OCI-LY7 (cell line): Measurements from ENCODE around the gene PSMD7. TPM values are rescaled to one million over a fixed set of nuclear protein-coding genes. Genes with fewer than 3 reads are reported as not detected.

Experiments
- BruUV-seq: library from RNA; stranded (reverse); fragments of 400-500 nt; replicated peaks from 2 replicates; lab custom pipeline; 2021; lab: Mats Ljungman, UMichigan
- CTCF ChIA-PET: fragments of 300-600 bp; sonication (Branson Sonifier 250); formaldehyde crosslinking; loops from one replicate; lab custom pipeline; 2022; ENCODE audit warnings: antibody characterized with exemption; ENCODE audit not compliant: unreplicated experiment; lab: Charles Lee
- POLR2A ChIA-PET: fragments of 300-600 bp; sonication (Branson Sonifier 250); formaldehyde crosslinking; loops from one replicate; lab custom pipeline; 2022; ENCODE audit warnings: antibody characterized with exemption; lab: Charles Lee
- DNase-seq: peaks from one replicate; pipeline ENCODE4 v3.0.0-alpha.2; 2015; ENCODE audit warnings: low spot score
- H2AFZ ChIP-seq: fragments of 200-600 bp; sonication (generic), shearing (Covaris generic); 2 replicates; pipeline ENCODE4 v1.6.1; 2014; ENCODE audit warnings: mild to moderate bottlenecking, antibody characterized with exemption, low read length, moderate library complexity
- H3K27ac ChIP-seq: fragments of 200-600 bp; sonication (generic); 2 replicates; pipeline ENCODE4 v1.5.1; 2014; ENCODE audit warnings: mixed run types, low read depth, mild to moderate bottlenecking, moderate library complexity, low read length, inconsistent platforms; ENCODE audit not compliant: poor library complexity, severe bottlenecking
- H3K36me3 ChIP-seq: fragments of 200-600 bp; sonication (generic); 2 replicates; pipeline ENCODE4 v1.6.1; 2014; ENCODE audit warnings: mild to moderate bottlenecking, antibody characterized with exemption, low read length, moderate library complexity, mixed read lengths; ENCODE audit not compliant: insufficient read depth
- H3K4me1 ChIP-seq: fragments of 200-600 bp; sonication (generic); 2 replicates; pipeline ENCODE4 v1.5.1; 2014; ENCODE audit warnings: mild to moderate bottlenecking, low read length; ENCODE audit not compliant: insufficient read depth, poor library complexity, severe bottlenecking
- H3K4me2 ChIP-seq: fragments of 200-600 bp; sonication (generic); 2 replicates; pipeline ENCODE4 v1.6.1; 2014; ENCODE audit warnings: mild to moderate bottlenecking, low read length
- H3K4me3 ChIP-seq: fragments of 200-600 bp; sonication (generic); 2 replicates; pipeline ENCODE4 v1.5.1; 2014; ENCODE audit warnings: mild to moderate bottlenecking, low read depth, low read length; ENCODE audit not compliant: poor library complexity, severe bottlenecking
- H3K79me2 ChIP-seq: fragments of 200-600 bp; sonication (generic); 2 replicates; pipeline ENCODE4 v1.6.1; 2016; ENCODE audit warnings: low read depth, mild to moderate bottlenecking, low read length, moderate library complexity, mixed read lengths; ENCODE audit not compliant: insufficient read depth
- H3K9me2 ChIP-seq: fragments of 200-600 bp; sonication (generic); 2 replicates; pipeline ENCODE4 v1.6.1; 2016; ENCODE audit warnings: mild to moderate bottlenecking, low read length, mixed read lengths; ENCODE audit not compliant: insufficient read depth
- H3K9me3 ChIP-seq: fragments of 200-600 bp; sonication (generic); 2 replicates; pipeline ENCODE4 v1.6.1; 2014; ENCODE audit warnings: mild to moderate bottlenecking, mixed run types, low read length, mixed read lengths
- H4K20me1 ChIP-seq: fragments of 200-600 bp; sonication (generic); 2 replicates; pipeline ENCODE4 v1.6.1; 2014; ENCODE audit warnings: mild to moderate bottlenecking, antibody characterized with exemption, low read length, moderate library complexity, mixed read lengths; ENCODE audit not compliant: insufficient read depth
- CTCF ChIP-seq: fragments of 200-600 bp; sonication (generic); conservative IDR thresholded peaks from 2 replicates; pipeline ENCODE4 v1.5.1; 2014; ENCODE audit warnings: mild to moderate bottlenecking, antibody characterized with exemption, low read length, moderate library complexity, mixed read lengths
- EZH2phosphoT487 ChIP-seq: fragments of 200-600 bp; sonication (generic); IDR thresholded peaks from 2 replicates; pipeline ENCODE4 v1.6.1; 2018; ENCODE audit warnings: low read depth, borderline replicate concordance, mild to moderate bottlenecking, mixed run types, antibody characterized with exemption, low read length, moderate library complexity, mixed read lengths
- intact Hi-C: fragments of 100-400 bp; cut with micrococcal nuclease; formaldehyde crosslinking; loops from one replicate; pipeline ENCODE4 v1.10.0; 2022; ENCODE audit not compliant: unreplicated experiment
- total RNA-seq, 2 experiments: library from RNA; depleted of rRNA in 1 of 2; stranded (reverse); fragments of >200 nt in 1 of 2; shearing (Covaris generic) in 1 of 2; gene quantifications; 2 replicates each; pipeline ENCODE4 v1.2.3, GENCODE V29; 2014 to 2022

Gene PSMD7
- total RNA-seq, 2 experiments from 2014 or later = 80.6 to 144 TPM

GRCh38 chr16:74302341-74302740 is 5.7 kb downstream of the PSMD7 start:
- H3K4me3 ChIP-seq = no peak overlapping the region
- no peak overlapping the region for H2AFZ ChIP-seq
- H3K79me2 ChIP-seq = peaks cover 36% of the 10 kb centered on the region
- H3K9me2 ChIP-seq = no peaks in the 10 kb centered on the region
- intact Hi-C loops = no loop called here
- peaks cover 21% of the 10 kb centered on the region for H3K4me1 ChIP-seq
- H3K27ac ChIP-seq = no peak overlapping the region
- no peak for DNase-seq
- peaks cover 99% of the 10 kb centered on the region for H3K36me3 ChIP-seq
- ChIA-PET CTCF (no interaction called here), POLR2A (no interaction called here)
- TF ChIP-seq EZH2phosphoT487 (no peak), CTCF (no peak)
- BruUV-seq = no TSS peak
- H3K9me3 ChIP-seq = no peaks in the 10 kb centered on the region
- peaks cover 24% of the 10 kb centered on the region for H4K20me1 ChIP-seq
- H3K4me2 ChIP-seq = no peak overlapping the region

GRCh38 chr16:74304164-74304834 is 7.7 kb downstream of the PSMD7 start:
- POLR2A ChIA-PET = interaction anchor here (0.7 kb wide), 1 partner anchor 364 kb away, joined by 4 read pairs; no protein-coding TSS in a partner anchor
- DNase-seq = peak; percentile 34
- intact Hi-C loops = no loop called here

More at GRCh38 chr16:74304164-74304834, 7.7 kb downstream of the PSMD7 start:
- TF ChIP-seq CTCF (peak; percentile 79), EZH2phosphoT487 (no peak)
- peaks cover 4% of the 10 kb centered on the region for H3K4me1 ChIP-seq
- H3K4me2 ChIP-seq = no peak overlapping the region
- no peaks in the 10 kb centered on the region for H3K9me2 ChIP-seq
- peaks cover 92% of the 10 kb centered on the region for H3K36me3 ChIP-seq
- H3K79me2 ChIP-seq = peaks cover 16% of the 10 kb centered on the region; the same call in 1 of the 2 replicates
- BruUV-seq = no TSS peak
- H3K9me3 ChIP-seq = no peaks in the 10 kb centered on the region
- H2AFZ ChIP-seq = no peak overlapping the region
- H4K20me1 ChIP-seq = peaks cover 10% of the 10 kb centered on the region; the same call in 1 of the 2 replicates
- CTCF ChIA-PET = no interaction called here
- H3K27ac ChIP-seq = no peak overlapping the region
- no peak overlapping the region for H3K4me3 ChIP-seq
